GM21717 (cell line): ENCODE measurements around the gene RPL15.
"Not testable (repeated sequence)": the region's sequence is repeated elsewhere in the genome, so short reads cannot be mapped to it uniquely, and the experiment has no call there.

ENCODE experiments used
- ATAC-seq: cut with Tn5 transposase; IDR thresholded peaks from one replicate; pipeline ENCODE4 v1.9.1; 2021; ENCODE audit warnings: mild to moderate bottlenecking, moderate library complexity; ENCODE audit not compliant: unreplicated experiment

Gene RPL15

GRCh38 chr3:23916886-23917678, at the start of gene RPL15, which contains the start of gene NKIRAS1:
Gene RPL15, plus strand, starts transcription at chr3:23917132. Its CDS starts 728 bp downstream, at chr3:23917860.
Gene NKIRAS1, minus strand, starts transcription at chr3:23916990. Its CDS starts 6,086 bp downstream, at chr3:23910904.
- peak; percentile 96 for ATAC-seq

- no peak for ATAC-seq
Measured at GRCh38 chr3:23867400-23867799, 49.5 kb upstream of the RPL15 start.

GRCh38 chr3:23867838-23868237, 49.1 kb upstream of the RPL15 start:
- no peak for ATAC-seq

- no peak for ATAC-seq
Measured at GRCh38 chr3:23869977-23870662, 46.8 kb upstream of the RPL15 start.

- not testable (repeated sequence) for ATAC-seq
Measured at GRCh38 chr3:23870663-23871043, 46.3 kb upstream of the RPL15 start.

- not testable (repeated sequence) for ATAC-seq
Measured at GRCh38 chr3:23871361-23871760, 45.6 kb upstream of the RPL15 start.

- ATAC-seq = no peak
Measured at GRCh38 chr3:23872330-23872729, 44.6 kb upstream of the RPL15 start.

- ATAC-seq = no peak
Measured at GRCh38 chr3:23873941-23874340, 43.0 kb upstream of the RPL15 start.

- ATAC-seq = no peak
Measured at GRCh38 chr3:23874359-23875112, 42.4 kb upstream of the RPL15 start.

- ATAC-seq = no peak
Measured at GRCh38 chr3:23875113-23875725, 41.7 kb upstream of the RPL15 start.

GRCh38 chr3:23876923-23877322, 40.0 kb upstream of the RPL15 start:
- no peak for ATAC-seq

- no peak for ATAC-seq
Measured at GRCh38 chr3:23877329-23877980, 39.5 kb upstream of the RPL15 start.

GRCh38 chr3:23879485-23879884, 37.4 kb upstream of the RPL15 start:
- no peak for ATAC-seq

GRCh38 chr3:23880703-23881339, 36.1 kb upstream of the RPL15 start:
- ATAC-seq = no peak

- ATAC-seq = not testable (repeated sequence)
Measured at GRCh38 chr3:23881993-23882392, 34.9 kb upstream of the RPL15 start.

GRCh38 chr3:23882487-23882918, 34.4 kb upstream of the RPL15 start:
- ATAC-seq = no peak

GRCh38 chr3:23884481-23884880, 32.5 kb upstream of the RPL15 start:
- no peak for ATAC-seq

GRCh38 chr3:23885210-23885609, 31.7 kb upstream of the RPL15 start:
- no peak for ATAC-seq

- ATAC-seq = no peak
Measured at GRCh38 chr3:23886311-23886710, 30.6 kb upstream of the RPL15 start.

- no peak for ATAC-seq
Measured at GRCh38 chr3:23888617-23889228, 28.2 kb upstream of the RPL15 start.
